Trophoblast cell (in vitro differentiated cells and primary cell): ENCODE data around the gene PAX6.

ENCODE experiments used
- DNase-seq, 2 donors: peaks; one replicate each; pipeline ENCODE4 v3.0.0-alpha.2; 2016
- H2AFZ ChIP-seq: 2 replicates; pipeline ENCODE4 v1.6.1; 2013; ENCODE audit warnings: low read length, moderate library complexity, mild to moderate bottlenecking; ENCODE audit not compliant: insufficient read depth, poor library complexity
- H2AK5ac ChIP-seq: 2 replicates; pipeline ENCODE4 v1.6.1; 2013; ENCODE audit warnings: mild to moderate bottlenecking, low read length
- H2BK120ac ChIP-seq: 2 replicates; pipeline ENCODE4 v1.6.1; 2013; ENCODE audit warnings: low read length, mild to moderate bottlenecking, moderate library complexity; ENCODE audit not compliant: insufficient read depth, poor library complexity
- H2BK12ac ChIP-seq: 2 replicates; pipeline ENCODE4 v1.6.1; 2013; ENCODE audit warnings: mild to moderate bottlenecking, low read length, moderate library complexity
- H2BK5ac ChIP-seq: 2 replicates; pipeline ENCODE4 v1.6.1; 2013; ENCODE audit warnings: low read length, low read depth, moderate library complexity, mild to moderate bottlenecking; ENCODE audit not compliant: poor library complexity
- H3K14ac ChIP-seq: 2 replicates; pipeline ENCODE4 v1.6.1; 2013; ENCODE audit warnings: mild to moderate bottlenecking, low read length
- H3K18ac ChIP-seq: 2 replicates; pipeline ENCODE4 v1.6.1; 2013; ENCODE audit warnings: mild to moderate bottlenecking, low read length
- H3K23ac ChIP-seq: 2 replicates; pipeline ENCODE4 v1.6.1; 2013; ENCODE audit warnings: low read length
- H3K27ac ChIP-seq: 2 replicates; pipeline ENCODE4 v1.5.1; 2013; ENCODE audit warnings: low read depth, mild to moderate bottlenecking, inconsistent platforms, low read length, moderate library complexity
- H3K27me3 ChIP-seq: 2 replicates; pipeline ENCODE4 v1.6.1; 2013; ENCODE audit warnings: inconsistent platforms, mild to moderate bottlenecking, low read length, moderate library complexity; ENCODE audit not compliant: insufficient read depth
- H3K36me3 ChIP-seq, 2 experiments: 1 replicate in 1 of 2; 2 replicates in 1 of 2; pipeline ENCODE4 v1.6.1; 2013; ENCODE audit warnings: low read length in 2 of 2, mild to moderate bottlenecking in 2 of 2, moderate library complexity in 1 of 2; ENCODE audit not compliant: insufficient read depth in 2 of 2, control insufficient read depth in 1 of 2
- H3K4ac ChIP-seq: 2 replicates; pipeline ENCODE4 v1.6.1; 2013; ENCODE audit warnings: low read depth, mild to moderate bottlenecking, low read length, moderate library complexity
- H3K4me1 ChIP-seq, 2 experiments: 1 replicate in 1 of 2; 2 replicates in 1 of 2; pipeline ENCODE4 v1.6.1; 2013; ENCODE audit warnings: low read length in 2 of 2, mild to moderate bottlenecking in 2 of 2, moderate library complexity in 1 of 2; ENCODE audit not compliant: insufficient read depth in 2 of 2, control insufficient read depth in 1 of 2
- H3K4me2 ChIP-seq: 2 replicates; pipeline ENCODE4 v1.6.1; 2013; ENCODE audit warnings: inconsistent platforms, mild to moderate bottlenecking, low read length, moderate library complexity
- H3K4me3 ChIP-seq: 2 replicates; pipeline ENCODE4 v1.5.1; 2013; ENCODE audit warnings: mild to moderate bottlenecking, low read depth, low read length, inconsistent platforms
- H3K79me1 ChIP-seq: one replicate; pipeline ENCODE4 v1.6.1; 2013; ENCODE audit warnings: low read length
- H3K79me2 ChIP-seq: 2 replicates; pipeline ENCODE4 v1.6.1; 2013; ENCODE audit warnings: low read length, mild to moderate bottlenecking; ENCODE audit not compliant: control insufficient read depth, insufficient read depth, poor library complexity
- H3K9ac ChIP-seq: 2 replicates; pipeline ENCODE4 v1.6.1; 2013; ENCODE audit warnings: mild to moderate bottlenecking, low read length
- H3K9me3 ChIP-seq: 2 replicates; pipeline ENCODE4 v1.6.1; 2013; ENCODE audit warnings: low read depth, mild to moderate bottlenecking, control low read depth, inconsistent platforms, low read length; ENCODE audit not compliant: insufficient read depth
- H4K12ac ChIP-seq: 2 replicates; pipeline ENCODE4 v1.6.1; 2013; ENCODE audit warnings: low read depth, mild to moderate bottlenecking, low read length, moderate library complexity
- H4K8ac ChIP-seq: 2 replicates; pipeline ENCODE4 v1.6.1; 2013; ENCODE audit warnings: low read depth, mild to moderate bottlenecking, low read length, moderate library complexity
- H4K91ac ChIP-seq: one replicate; pipeline ENCODE4 v1.6.1; 2013; ENCODE audit warnings: low read depth, mild to moderate bottlenecking, low read length, moderate library complexity
- WGBS: extraction: QIAGEN DNeasy Blood & Tissue Kit; methylation state at CpG from one replicate; pipeline ENCODE4 v1.1.7; 2013; ENCODE audit warnings: missing lambda C conversion rate; ENCODE audit not compliant: insufficient read length, insufficient coverage; ENCODE audit errors: extremely low coverage; 5-methylcytosine and 5-hydroxymethylcytosine counted together

The PAX6 gene

DNA sequence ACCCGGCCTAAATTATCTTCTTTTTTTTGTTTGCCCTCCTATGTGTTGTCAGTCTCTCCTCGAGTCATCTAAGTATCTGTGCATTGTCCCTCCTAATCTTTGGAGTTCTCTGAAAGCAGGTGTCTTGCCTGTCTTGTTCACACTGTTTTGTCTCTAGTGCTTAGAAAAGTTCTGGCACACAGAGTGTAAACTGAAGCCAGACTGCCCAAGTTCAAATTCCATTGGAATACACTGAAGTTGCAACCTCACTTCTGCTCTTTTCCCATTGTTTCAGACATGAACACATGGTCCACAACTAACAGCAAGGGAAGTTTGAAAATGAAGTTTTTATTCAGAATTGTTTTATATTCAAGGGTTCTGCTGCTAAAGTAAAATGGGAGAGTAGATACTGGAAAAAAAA lies 38.7 kb downstream of the PAX6 start:
- Histone ChIP-seq H3K79me1 (no peaks in the 10 kb centered on the region), H3K36me3 (no peaks in the 10 kb centered on the region), H3K4ac (no peak overlapping the region), H4K8ac (no peak overlapping the region), H2BK120ac (no peak overlapping the region), H3K79me2 (no peaks in the 10 kb centered on the region), H3K14ac (no peak overlapping the region), H2BK5ac (no peak overlapping the region), H3K23ac (no peak overlapping the region), H2AK5ac (no peak overlapping the region), H3K9ac (no peak overlapping the region), H4K12ac (no peak overlapping the region), H3K4me3 (no peak overlapping the region), H3K4me2 (no peak overlapping the region), H3K27me3 (no peaks in the 10 kb centered on the region), H2BK12ac (no peak overlapping the region), H3K4me1 (no peaks in the 10 kb centered on the region), H3K9me3 (no peaks in the 10 kb centered on the region), H2AFZ (no peak overlapping the region), H3K18ac (no peak overlapping the region), H3K27ac (no peak overlapping the region), H4K91ac (no peak overlapping the region)
- no peak for DNase-seq
- no CpG with 5 or more reads among the region's 2 CpGs for WGBS

DNA sequence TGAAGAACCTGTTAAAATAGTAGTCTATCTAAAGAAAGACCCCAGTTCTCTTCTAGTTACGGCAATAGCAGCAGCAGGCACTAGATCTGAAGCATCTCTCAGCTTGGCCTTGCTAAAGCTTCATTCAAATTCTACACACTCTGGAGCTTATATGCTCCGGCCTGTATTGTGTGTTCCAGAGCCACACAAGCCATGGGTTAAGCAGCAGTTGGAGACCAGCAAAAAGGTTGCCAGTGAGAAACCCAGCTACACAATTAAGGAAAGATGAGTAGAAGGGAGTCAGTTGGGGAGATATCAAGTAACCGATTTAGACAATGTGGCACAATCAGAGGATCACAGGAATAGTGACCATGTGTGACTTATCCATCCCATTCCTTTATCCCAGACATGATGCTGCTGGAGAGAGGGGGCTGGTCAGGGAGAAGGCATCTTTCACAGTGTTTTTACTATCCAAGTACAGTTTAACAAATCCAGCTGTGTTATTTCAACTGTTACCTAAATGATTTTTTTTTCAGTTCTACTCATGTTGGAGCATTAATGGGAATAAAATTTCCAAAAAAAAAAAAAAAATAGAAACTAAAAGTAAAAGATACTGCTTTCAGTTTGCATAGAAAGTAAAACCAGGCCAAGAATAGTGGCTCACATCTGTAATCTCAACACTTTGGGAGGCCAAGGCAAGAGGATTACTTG lies 41.0 kb downstream of the PAX6 start:
- H3K79me2 ChIP-seq: no peaks in the 10 kb centered on the region
- H3K14ac ChIP-seq: no peak overlapping the region
- H3K4me1 ChIP-seq: no peaks in the 10 kb centered on the region
- no peak for DNase-seq
- H4K8ac ChIP-seq: no peak overlapping the region
- no peak overlapping the region for H2AFZ ChIP-seq
- no peak overlapping the region for H2BK12ac ChIP-seq
- no peaks in the 10 kb centered on the region for H3K79me1 ChIP-seq
- H3K27me3 ChIP-seq: no peaks in the 10 kb centered on the region
- WGBS: no CpG with 5 or more reads among the region's 3 CpGs
- H2AK5ac ChIP-seq: no peak overlapping the region
- H2BK5ac ChIP-seq: no peak overlapping the region
- H4K12ac ChIP-seq: no peak overlapping the region
- no peak overlapping the region for H3K27ac ChIP-seq
- no peak overlapping the region for H3K18ac ChIP-seq
- H4K91ac ChIP-seq: no peak overlapping the region
- H3K9ac ChIP-seq: no peak overlapping the region
- H3K4ac ChIP-seq: no peak overlapping the region
- no peak overlapping the region for H3K4me3 ChIP-seq
- no peak overlapping the region for H2BK120ac ChIP-seq
- no peaks in the 10 kb centered on the region for H3K36me3 ChIP-seq
- no peak overlapping the region for H3K4me2 ChIP-seq
- H3K9me3 ChIP-seq: no peaks in the 10 kb centered on the region
- no peak overlapping the region for H3K23ac ChIP-seq

DNA sequence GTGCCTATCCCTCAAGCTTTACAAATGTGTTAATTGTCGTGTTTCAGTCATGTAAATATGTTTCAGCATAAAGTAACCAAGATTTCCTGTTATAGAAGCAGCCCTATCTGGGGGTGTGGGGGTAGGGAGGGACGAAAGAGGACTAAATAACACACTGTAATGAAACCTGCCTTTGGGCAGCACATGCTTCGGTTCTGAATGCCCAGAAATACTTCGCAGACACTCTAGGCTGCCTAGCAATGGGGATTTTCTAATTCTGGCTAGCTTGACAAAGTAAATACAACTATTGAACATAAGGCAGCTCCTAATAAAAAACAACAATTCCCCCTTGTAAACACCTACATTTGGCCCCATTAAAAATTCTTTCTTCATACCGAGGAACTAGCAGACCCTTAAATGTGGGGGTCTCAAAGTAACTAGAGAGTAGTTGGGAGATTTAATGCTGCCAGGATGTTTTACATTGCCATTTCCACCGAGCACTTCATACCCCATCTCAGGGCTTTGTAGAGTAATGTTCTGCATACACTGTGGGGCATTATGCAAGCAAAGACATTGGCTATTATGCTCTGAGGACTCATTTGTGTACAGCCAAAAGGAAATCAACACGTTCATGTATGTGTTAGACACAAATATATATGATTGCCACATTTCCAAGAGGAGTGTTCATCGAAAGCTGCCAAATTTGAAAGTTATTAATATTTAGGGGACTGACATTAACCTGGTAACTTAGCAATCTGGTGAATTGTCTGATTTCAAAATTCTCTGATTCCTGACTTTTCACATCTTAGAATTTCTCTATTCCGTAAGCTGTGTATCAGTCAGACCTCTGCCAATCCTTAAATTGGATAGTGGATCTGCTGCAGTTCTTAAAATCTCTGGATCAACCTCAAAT lies 42.1 kb downstream of the PAX6 start:
- DNase-seq: no peak
- no peak overlapping the region for H2AK5ac ChIP-seq
- H3K14ac ChIP-seq: no peak overlapping the region
- no peak overlapping the region for H4K91ac ChIP-seq
- H2BK120ac ChIP-seq: no peak overlapping the region
- no CpG with 5 or more reads among the region's 9 CpGs for WGBS
- H3K36me3 ChIP-seq: no peaks in the 10 kb centered on the region
- no peaks in the 10 kb centered on the region for H3K27me3 ChIP-seq
- H2BK12ac ChIP-seq: no peak overlapping the region
- H3K4ac ChIP-seq: no peak overlapping the region
- no peak overlapping the region for H4K8ac ChIP-seq
- H3K27ac ChIP-seq: no peak overlapping the region
- no peak overlapping the region for H3K4me3 ChIP-seq
- no peaks in the 10 kb centered on the region for H3K4me1 ChIP-seq
- no peak overlapping the region for H2BK5ac ChIP-seq
- H3K23ac ChIP-seq: no peak overlapping the region
- H2AFZ ChIP-seq: no peak overlapping the region
- no peaks in the 10 kb centered on the region for H3K9me3 ChIP-seq
- no peak overlapping the region for H3K4me2 ChIP-seq
- no peak overlapping the region for H3K18ac ChIP-seq
- no peak overlapping the region for H4K12ac ChIP-seq
- no peaks in the 10 kb centered on the region for H3K79me2 ChIP-seq
- H3K9ac ChIP-seq: no peak overlapping the region
- no peaks in the 10 kb centered on the region for H3K79me1 ChIP-seq

DNA sequence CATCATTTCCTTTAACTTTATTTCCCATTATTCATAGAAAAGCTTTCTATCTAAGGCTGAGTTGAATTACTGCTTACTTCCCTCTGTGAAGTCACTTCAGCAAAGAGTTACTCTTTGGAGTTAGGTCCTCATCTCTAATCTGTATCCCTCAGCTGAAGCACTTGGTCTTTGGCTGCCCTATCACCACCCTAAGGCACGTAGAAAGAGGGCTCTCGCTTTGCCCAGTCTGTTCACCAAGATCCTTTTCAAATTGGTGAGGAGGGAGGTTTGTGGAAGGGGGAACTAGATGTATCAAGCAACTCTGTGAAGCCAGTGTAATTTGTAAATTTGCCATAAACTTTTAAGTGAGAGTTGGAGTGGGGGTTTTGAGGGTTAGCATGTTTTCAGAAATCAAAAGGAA lies 43.4 kb downstream of the PAX6 start:
- no peaks in the 10 kb centered on the region for H3K79me2 ChIP-seq
- H3K4me2 ChIP-seq: no peak overlapping the region
- H3K79me1 ChIP-seq: no peaks in the 10 kb centered on the region
- WGBS: no CpG with 5 or more reads among the region's 2 CpGs
- no peak overlapping the region for H3K14ac ChIP-seq
- H2AFZ ChIP-seq: no peak overlapping the region
- H3K23ac ChIP-seq: no peak overlapping the region
- no peak for DNase-seq
- no peaks in the 10 kb centered on the region for H3K4me1 ChIP-seq
- H2BK120ac ChIP-seq: no peak overlapping the region
- H3K9ac ChIP-seq: no peak overlapping the region
- no peak overlapping the region for H3K4ac ChIP-seq
- H4K12ac ChIP-seq: no peak overlapping the region
- no peaks in the 10 kb centered on the region for H3K27me3 ChIP-seq
- no peak overlapping the region for H3K27ac ChIP-seq
- no peak overlapping the region for H4K8ac ChIP-seq
- no peak overlapping the region for H2BK5ac ChIP-seq
- H3K9me3 ChIP-seq: no peaks in the 10 kb centered on the region
- no peak overlapping the region for H2AK5ac ChIP-seq
- H2BK12ac ChIP-seq: no peak overlapping the region
- H3K18ac ChIP-seq: no peak overlapping the region
- H4K91ac ChIP-seq: no peak overlapping the region
- no peak overlapping the region for H3K4me3 ChIP-seq
- no peaks in the 10 kb centered on the region for H3K36me3 ChIP-seq
